Smooth muscle cell (in vitro differentiated cells): ENCODE measurements around the gene TAAR6. TPM values are rescaled to one million over a fixed set of nuclear protein-coding genes. Genes with fewer than 3 reads are reported as not detected.
A peak's percentile ranks its signal among the peaks of the same experiment; 100 is the strongest.
"Not testable (repeated sequence)": the region's sequence is repeated elsewhere in the genome, so short reads cannot be mapped to it uniquely, and the experiment has no call there.

ENCODE experiments used
- DNase-seq: peaks from one replicate; lab custom pipeline; 2025; ENCODE audit not compliant: unreplicated experiment; lab: John Stamatoyannopoulos, UW
- H2AFZ ChIP-seq: fragments of 200-600 bp; sonication (generic); 2 replicates; pipeline ENCODE4 v1.6.0; 2016; ENCODE audit warnings: antibody characterized with exemption, low read depth, mild to moderate bottlenecking
- H3F3A ChIP-seq: fragments of 200-600 bp; sonication (generic); 2 replicates; pipeline ENCODE4 v1.6.0; 2017; ENCODE audit warnings: antibody characterized with exemption, low read depth
- H3K27ac ChIP-seq: fragments of 200-600 bp; sonication (generic); 2 replicates; pipeline ENCODE4 v1.5.1; 2016; ENCODE audit warnings: low read depth, mild to moderate bottlenecking
- H3K27me3 ChIP-seq: fragments of 200-600 bp; sonication (generic); 2 replicates; pipeline ENCODE4 v1.6.1; 2016; ENCODE audit warnings: low read depth, mild to moderate bottlenecking
- H3K36me3 ChIP-seq: fragments of 200-600 bp; sonication (generic); 2 replicates; pipeline ENCODE4 v1.5.1; 2016; ENCODE audit warnings: low read depth
- H3K4me1 ChIP-seq: fragments of 200-600 bp; sonication (generic); 2 replicates; pipeline ENCODE4 v1.5.1; 2016; ENCODE audit warnings: low read depth
- H3K4me2 ChIP-seq: fragments of 200-600 bp; sonication (generic); 2 replicates; pipeline ENCODE4 v1.6.0; 2016; ENCODE audit warnings: mild to moderate bottlenecking
- H3K4me3 ChIP-seq: fragments of 200-600 bp; sonication (generic); 2 replicates; pipeline ENCODE4 v1.5.1; 2016; ENCODE audit warnings: mild to moderate bottlenecking
- H3K79me2 ChIP-seq: fragments of 200-600 bp; sonication (generic); 2 replicates; pipeline ENCODE4 v1.6.0; 2016; ENCODE audit warnings: low read depth, mild to moderate bottlenecking
- H3K9ac ChIP-seq: fragments of 200-600 bp; sonication (generic); 2 replicates; pipeline ENCODE4 v1.6.0; 2016; ENCODE audit warnings: low read depth
- H3K9me3 ChIP-seq: fragments of 200-600 bp; sonication (generic); replicated peaks from 2 replicates; pipeline ENCODE4 v1.5.1; 2016; ENCODE audit warnings: low read depth
- H4K20me1 ChIP-seq: fragments of 200-600 bp; sonication (generic); 2 replicates; pipeline ENCODE4 v1.6.0; 2016; ENCODE audit warnings: low read depth
- WGBS: methylation state at CpG from one replicate; pipeline ENCODE4 v1.1.7; 2016; ENCODE audit warnings: low lambda C conversion rate; 5-methylcytosine and 5-hydroxymethylcytosine counted together
- polyA plus RNA-seq: library from polyadenylated mRNA; unstranded; fragments of >200 nt; fragmentation: Nextera tagmentation; extraction: Ambion mirVana; gene quantifications from 2 replicates; pipeline ENCODE4 v1.2.1, GENCODE V29; 2016
- total RNA-seq: library from RNA; depleted of rRNA; stranded (reverse); fragments of >200 nt; gene quantifications from 2 replicates; pipeline ENCODE4 v1.2.3, GENCODE V29; 2014
- TF ChIP-seq, protein P1 (sequence below): fragments of 200-600 bp; sonication (generic); IDR thresholded peaks from 2 replicates; pipeline ENCODE4 v1.5.1; 2017; ENCODE audit warnings: borderline replicate concordance, mild to moderate bottlenecking, antibody characterized with exemption; ENCODE audit not compliant: insufficient read depth, poor library complexity, severe bottlenecking

The TAAR6 gene
- total and polyA plus RNA-seq, 2 experiments from 2014 or later = not detected

DNA sequence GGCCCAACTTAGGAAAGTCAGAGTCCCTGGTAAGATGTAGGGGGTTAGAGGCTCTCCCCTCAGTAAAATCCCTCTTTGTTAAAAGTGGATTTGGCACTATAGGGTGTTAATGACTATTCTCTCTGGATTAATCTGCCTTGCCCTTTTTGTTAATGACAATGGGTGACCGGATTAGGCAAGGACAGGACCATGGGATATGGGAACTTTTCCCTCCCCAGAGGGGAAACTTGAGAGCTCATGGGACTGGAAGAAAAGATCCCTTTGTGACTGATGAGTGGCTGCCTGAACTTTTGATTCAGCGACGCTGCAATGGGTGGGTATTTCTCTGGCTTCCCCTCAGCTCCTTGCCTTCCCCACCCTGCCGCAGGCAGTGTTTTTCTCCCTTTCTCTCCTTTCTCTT is 44.3 kb upstream of the TAAR6 start:
- H3K4me1 ChIP-seq = peaks cover 10% of the 10 kb centered on the region
- no peak overlapping the region for H2AFZ ChIP-seq
- WGBS = 90% methylated on average over 4 of the region's 4 CpGs
- TF ChIP-seq, protein P1, sequence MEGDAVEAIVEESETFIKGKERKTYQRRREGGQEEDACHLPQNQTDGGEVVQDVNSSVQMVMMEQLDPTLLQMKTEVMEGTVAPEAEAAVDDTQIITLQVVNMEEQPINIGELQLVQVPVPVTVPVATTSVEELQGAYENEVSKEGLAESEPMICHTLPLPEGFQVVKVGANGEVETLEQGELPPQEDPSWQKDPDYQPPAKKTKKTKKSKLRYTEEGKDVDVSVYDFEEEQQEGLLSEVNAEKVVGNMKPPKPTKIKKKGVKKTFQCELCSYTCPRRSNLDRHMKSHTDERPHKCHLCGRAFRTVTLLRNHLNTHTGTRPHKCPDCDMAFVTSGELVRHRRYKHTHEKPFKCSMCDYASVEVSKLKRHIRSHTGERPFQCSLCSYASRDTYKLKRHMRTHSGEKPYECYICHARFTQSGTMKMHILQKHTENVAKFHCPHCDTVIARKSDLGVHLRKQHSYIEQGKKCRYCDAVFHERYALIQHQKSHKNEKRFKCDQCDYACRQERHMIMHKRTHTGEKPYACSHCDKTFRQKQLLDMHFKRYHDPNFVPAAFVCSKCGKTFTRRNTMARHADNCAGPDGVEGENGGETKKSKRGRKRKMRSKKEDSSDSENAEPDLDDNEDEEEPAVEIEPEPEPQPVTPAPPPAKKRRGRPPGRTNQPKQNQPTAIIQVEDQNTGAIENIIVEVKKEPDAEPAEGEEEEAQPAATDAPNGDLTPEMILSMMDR = no peak
- DNase-seq = no peak
- no peaks in the 10 kb centered on the region for H3K79me2 ChIP-seq
- no peak overlapping the region for H3K4me2 ChIP-seq
- H4K20me1 ChIP-seq = no peaks in the 10 kb centered on the region
- H3K9me3 ChIP-seq = no peaks in the 10 kb centered on the region
- H3K27ac ChIP-seq = no peak overlapping the region
- no peak overlapping the region for H3K9ac ChIP-seq
- H3F3A ChIP-seq = no peaks in the 10 kb centered on the region
- no peak overlapping the region for H3K4me3 ChIP-seq
- no peaks in the 10 kb centered on the region for H3K27me3 ChIP-seq
- H3K36me3 ChIP-seq = no peaks in the 10 kb centered on the region

DNA sequence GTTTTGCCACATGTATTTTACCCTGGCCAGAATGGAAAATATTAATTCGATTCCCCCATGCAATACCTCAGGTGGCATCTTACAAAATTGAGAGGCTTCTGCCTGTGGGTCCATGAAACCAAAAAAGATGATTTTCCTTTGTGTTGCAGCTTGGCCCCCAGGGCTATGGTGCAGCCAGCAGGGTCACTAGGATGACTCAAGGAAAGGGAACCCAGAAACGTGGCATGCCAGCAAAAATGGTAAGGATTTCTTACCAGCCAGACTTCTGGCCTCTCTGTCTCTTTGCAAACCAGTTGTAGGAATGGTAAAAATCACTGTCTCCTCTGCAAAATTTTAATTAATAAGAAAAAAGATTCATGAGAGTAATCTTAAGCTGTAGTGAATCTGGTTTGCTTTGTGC is 43.7 kb upstream of the TAAR6 start:
- Histone ChIP-seq H3K27ac (no peak overlapping the region), H2AFZ (no peak overlapping the region), H3K9ac (no peak overlapping the region), H3K4me1 (peaks cover 10% of the 10 kb centered on the region), H3K4me3 (no peak overlapping the region), H4K20me1 (no peaks in the 10 kb centered on the region), H3F3A (no peaks in the 10 kb centered on the region), H3K79me2 (no peaks in the 10 kb centered on the region), H3K4me2 (no peak overlapping the region), H3K27me3 (no peaks in the 10 kb centered on the region), H3K36me3 (no peaks in the 10 kb centered on the region), H3K9me3 (no peaks in the 10 kb centered on the region)
- WGBS = 52% methylated on average over 2 of the region's 2 CpGs
- TF ChIP-seq, protein P1 = no peak
- no peak for DNase-seq

DNA sequence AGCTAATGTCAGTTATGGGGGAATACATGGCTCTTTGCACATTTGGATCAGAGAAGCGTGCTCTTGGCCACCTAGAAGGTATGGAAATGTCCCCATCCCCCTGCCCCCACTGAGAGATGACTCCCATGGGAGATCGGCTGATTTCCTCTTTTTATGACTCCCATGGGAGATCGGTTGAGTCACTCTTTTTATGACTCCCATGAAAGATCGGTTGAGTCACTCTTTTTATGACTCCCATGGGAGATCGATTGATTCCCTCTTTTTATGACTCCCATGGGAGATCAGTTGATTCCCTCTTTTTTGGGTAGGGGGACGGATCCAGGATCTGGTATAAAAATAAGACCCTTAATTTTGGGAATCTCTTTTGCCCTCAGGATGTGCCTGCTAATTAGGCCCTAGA is 42.3 kb upstream of the TAAR6 start:
- Histone ChIP-seq H4K20me1 (no peaks in the 10 kb centered on the region), H3K36me3 (no peaks in the 10 kb centered on the region), H3K9me3 (no peaks in the 10 kb centered on the region), H2AFZ (no peak overlapping the region), H3K4me2 (no peak overlapping the region), H3K79me2 (no peaks in the 10 kb centered on the region), H3F3A (no peaks in the 10 kb centered on the region), H3K27me3 (no peaks in the 10 kb centered on the region), H3K9ac (no peak overlapping the region), H3K27ac (no peak overlapping the region), H3K4me3 (no peak overlapping the region), H3K4me1 (peaks cover 10% of the 10 kb centered on the region)
- WGBS = 78% methylated on average over 6 of the region's 6 CpGs
- no peak for DNase-seq
- TF ChIP-seq, protein P1 = no peak

DNA sequence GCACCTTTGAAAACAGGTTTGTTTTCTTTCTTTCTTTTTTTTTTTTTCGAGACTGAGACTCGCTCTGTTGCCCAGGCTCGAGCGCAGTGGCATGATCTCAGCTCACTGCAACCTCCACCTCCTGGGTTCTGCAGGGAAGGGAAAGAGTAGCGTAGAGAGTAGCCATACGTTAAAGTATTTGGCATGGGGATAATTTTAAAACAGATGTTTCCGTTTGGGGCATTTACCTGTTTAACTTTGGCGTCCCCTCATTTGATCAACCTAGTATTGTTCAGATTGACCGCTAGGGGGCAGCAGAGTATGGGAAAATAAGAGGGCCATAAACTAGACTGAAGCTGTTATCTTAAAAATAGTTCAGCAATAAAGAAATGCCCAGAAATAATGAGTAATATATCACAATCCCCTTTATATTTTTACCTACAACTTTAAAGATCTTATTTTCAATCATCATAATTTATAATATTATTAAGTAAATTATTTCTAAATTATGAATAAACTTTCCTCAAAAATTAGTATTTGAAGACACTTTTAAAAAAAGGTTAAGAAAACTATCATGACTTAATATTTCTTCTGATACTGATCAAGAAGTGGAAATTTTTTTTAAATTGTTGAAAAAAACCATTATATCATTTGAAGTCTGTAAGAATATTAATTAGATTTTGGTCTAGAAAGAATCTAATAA is 39.7 kb upstream of the TAAR6 start:
- Histone ChIP-seq H2AFZ (peak overlapping the region; percentile 60), H3K27ac (no peak overlapping the region), H3K36me3 (no peaks in the 10 kb centered on the region), H3K4me1 (peaks cover 10% of the 10 kb centered on the region), H3K4me2 (peak overlapping the region; percentile 57), H3K9ac (no peak overlapping the region), H3K4me3 (no peak overlapping the region), H4K20me1 (no peaks in the 10 kb centered on the region), H3F3A (no peaks in the 10 kb centered on the region), H3K79me2 (no peaks in the 10 kb centered on the region), H3K27me3 (no peaks in the 10 kb centered on the region), H3K9me3 (no peaks in the 10 kb centered on the region)
- TF ChIP-seq, protein P1 = peak; percentile 88
- WGBS = 38% methylated on average over 9 of the region's 9 CpGs
- DNase-seq = no peak

DNA sequence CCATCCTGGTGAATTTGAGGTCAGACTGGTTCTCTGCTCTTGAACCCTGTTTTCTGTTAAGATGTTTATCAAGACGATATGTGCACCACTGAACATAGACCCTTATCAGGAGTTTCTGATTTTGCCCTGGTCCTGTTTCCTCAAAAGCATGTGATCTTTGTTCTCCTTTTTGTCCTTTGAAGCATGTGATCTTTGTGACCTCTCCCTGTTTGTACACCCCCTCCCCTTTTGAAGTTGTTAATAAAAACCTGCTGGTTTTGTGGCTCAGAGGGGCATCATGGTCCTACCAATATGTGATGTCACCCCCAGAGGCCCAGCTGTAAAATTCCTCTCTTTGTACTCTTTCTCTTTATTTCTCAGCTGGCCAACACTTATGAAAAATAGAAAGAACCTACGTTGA is 35.6 kb upstream of the TAAR6 start:
- WGBS = 96% methylated on average over 2 of the region's 2 CpGs
- not testable (repeated sequence) for H3K4me2 ChIP-seq, H3K9ac ChIP-seq, DNase-seq, H3K27me3 ChIP-seq, H2AFZ ChIP-seq, H3K9me3 ChIP-seq, H3K79me2 ChIP-seq, H3K4me1 ChIP-seq, H3K27ac ChIP-seq, H3F3A ChIP-seq, H3K36me3 ChIP-seq, H4K20me1 ChIP-seq, H3K4me3 ChIP-seq
